Activated CD4-positive, CD25-positive, alpha-beta regulatory T cell treated with anti-CD3 and anti-CD28 coated beads, Interleukin-2, amount 50 U/mL, for 72 hours (primary cell): ENCODE results near the gene LEMD1.
"Not testable (repeated sequence)": the region's sequence is repeated elsewhere in the genome, so short reads cannot be mapped to it uniquely, and the experiment has no call there.

Source experiments
- DNase-seq: peaks from one replicate; pipeline ENCODE4 v3.0.0; 2021

The LEMD1 gene

GRCh38 chr1:205446828-205447227, 25.0 kb upstream of the LEMD1 start:
- DNase-seq: no peak

GRCh38 chr1:205445646-205445935, 23.7 kb upstream of the LEMD1 start:
- no peak for DNase-seq

- no peak for DNase-seq
Measured at GRCh38 chr1:205444931-205445645, 23.2 kb upstream of the LEMD1 start.

- no peak for DNase-seq
Measured at GRCh38 chr1:205444300-205444930, 22.6 kb upstream of the LEMD1 start.

- no peak for DNase-seq
Measured at GRCh38 chr1:205443585-205444299, 21.9 kb upstream of the LEMD1 start.

- DNase-seq: no peak
Measured at GRCh38 chr1:205442051-205442725, 20.3 kb upstream of the LEMD1 start.

- no peak for DNase-seq
Measured at GRCh38 chr1:205441716-205442050, 19.8 kb upstream of the LEMD1 start.

- DNase-seq: no peak
Measured at GRCh38 chr1:205441318-205441633, 19.4 kb upstream of the LEMD1 start.

- peak; percentile 64 for DNase-seq
Measured at GRCh38 chr1:205440476-205441317, 18.8 kb upstream of the LEMD1 start.

- DNase-seq: no peak
Measured at GRCh38 chr1:205440121-205440475, 18.2 kb upstream of the LEMD1 start.

GRCh38 chr1:205438213-205439158, 16.6 kb upstream of the LEMD1 start:
- no peak for DNase-seq

GRCh38 chr1:205437570-205437969, 15.7 kb upstream of the LEMD1 start:
- no peak for DNase-seq

- no peak for DNase-seq
Measured at GRCh38 chr1:205436776-205437410, 15.0 kb upstream of the LEMD1 start.

- DNase-seq: no peak
Measured at GRCh38 chr1:205435578-205436573, 14.0 kb upstream of the LEMD1 start.

GRCh38 chr1:205434738-205435137, 12.9 kb upstream of the LEMD1 start:
- DNase-seq: no peak

- DNase-seq: not testable (repeated sequence)
Measured at GRCh38 chr1:205432692-205433091, 10.8 kb upstream of the LEMD1 start.

- no peak for DNase-seq
Measured at GRCh38 chr1:205432116-205432515, 10.3 kb upstream of the LEMD1 start.

GRCh38 chr1:205430696-205431305, 8.9 kb upstream of the LEMD1 start:
- peak; percentile 59 for DNase-seq
